HEK293T (cell line): ENCODE data around the gene STX1B.

Source experiments
- ARNT ChIP-seq: fragments of 450-650 bp; IDR thresholded peaks from 2 replicates; pipeline ENCODE4 v1.6.1; 2017; ENCODE audit warnings: mild to moderate bottlenecking
- BHLHE40 ChIP-seq: fragments of 450-650 bp; IDR thresholded peaks from 2 replicates; pipeline ENCODE4 v1.6.1; 2016; ENCODE audit warnings: mild to moderate bottlenecking, moderate library complexity, borderline replicate concordance
- CTBP1 ChIP-seq: fragments of 450-650 bp; IDR thresholded peaks from 2 replicates; pipeline ENCODE4 v1.6.1; 2016; ENCODE audit warnings: borderline replicate concordance
- FOXA1 ChIP-seq: fragments of 450-650 bp; IDR thresholded peaks from 2 replicates; pipeline ENCODE4 v1.6.1; 2016; ENCODE audit warnings: mild to moderate bottlenecking
- FOXK2 ChIP-seq: fragments of 450-650 bp; IDR thresholded peaks from 2 replicates; pipeline ENCODE4 v1.6.1; 2016; ENCODE audit warnings: mild to moderate bottlenecking
- FOXM1 ChIP-seq: fragments of 450-650 bp; IDR thresholded peaks from 2 replicates; pipeline ENCODE4 v1.6.1; 2017; ENCODE audit warnings: mild to moderate bottlenecking, borderline replicate concordance
- HDGF ChIP-seq: fragments of 450-650 bp; IDR thresholded peaks from 2 replicates; pipeline ENCODE4 v1.6.1; 2017; ENCODE audit warnings: antibody characterized with exemption, borderline replicate concordance
- L3MBTL2 ChIP-seq: fragments of 450-650 bp; conservative IDR thresholded peaks from 2 replicates; pipeline ENCODE4 v1.6.1; 2016; ENCODE audit warnings: mild to moderate bottlenecking
- LEF1 ChIP-seq: fragments of 450-650 bp; IDR thresholded peaks from 2 replicates; pipeline ENCODE4 v1.6.1; 2017; ENCODE audit warnings: mild to moderate bottlenecking, borderline replicate concordance
- NFRKB ChIP-seq: fragments of 450-650 bp; IDR thresholded peaks from 2 replicates; pipeline ENCODE4 v1.6.1; 2016; ENCODE audit warnings: mild to moderate bottlenecking, moderate library complexity
- SP1 ChIP-seq: fragments of 450-650 bp; IDR thresholded peaks from 2 replicates; pipeline ENCODE4 v1.6.1; 2017
- SUZ12 ChIP-seq: fragments of 450-650 bp; IDR thresholded peaks from 2 replicates; pipeline ENCODE4 v1.6.1; 2016; ENCODE audit warnings: mild to moderate bottlenecking
- TARDBP ChIP-seq: fragments of 450-650 bp; IDR thresholded peaks from 2 replicates; pipeline ENCODE4 v1.6.1; 2016

DNA sequence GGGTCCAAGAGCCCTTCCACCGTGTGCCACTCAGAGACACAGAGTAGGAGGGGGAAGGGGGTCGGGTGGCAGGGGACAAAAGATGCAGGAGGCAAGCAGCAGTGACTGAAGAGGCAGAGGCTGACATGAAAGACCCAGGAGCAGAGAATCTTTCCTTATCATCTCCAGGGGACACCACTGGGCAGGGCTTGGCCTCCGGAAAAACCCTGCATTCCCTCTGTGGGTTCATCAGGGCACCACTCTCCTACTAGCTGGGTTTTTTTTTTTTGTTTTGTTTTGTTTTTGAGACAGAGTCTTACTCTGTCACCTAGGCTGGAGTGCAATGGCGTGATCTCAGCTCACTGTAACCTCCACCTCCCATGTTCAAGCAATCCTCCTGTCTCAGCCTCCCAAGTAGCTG lies 20.8 kb upstream of the STX1B start:
- TF ChIP-seq FOXA1, result no peak
- no peak for TF ChIP-seq L3MBTL2
- TF ChIP-seq NFRKB, result no peak
- TF ChIP-seq ARNT, result no peak
- no peak for TF ChIP-seq SP1
- TF ChIP-seq HDGF, result no peak
- TF ChIP-seq CTBP1, result no peak
- TF ChIP-seq TARDBP, result no peak
- no peak for TF ChIP-seq LEF1
- TF ChIP-seq SUZ12, result no peak
- TF ChIP-seq FOXK2, result no peak
- no peak for TF ChIP-seq FOXM1
- TF ChIP-seq BHLHE40, result no peak
